Fibroblast of villous mesenchyme (primary cell): ENCODE data around the gene SSBP3. TPM values are rescaled to one million over a fixed set of nuclear protein-coding genes. Genes with fewer than 3 reads are reported as not detected.

Experiments used
- DNase-seq: peaks from one replicate; pipeline ENCODE4 v3.0.0-alpha.2; 2010; ENCODE audit warnings: low read depth
- H3K4me3 ChIP-seq: 2 replicates; pipeline ENCODE4 v1.5.1; 2011; ENCODE audit warnings: low read depth, mild to moderate bottlenecking, low read length
- total RNA-seq: library from RNA; depleted of rRNA; stranded (reverse); fragments of >200 nt; gene quantifications from 2 replicates; pipeline ENCODE4 v1.2.3, GENCODE V29; 2012
- TF ChIP-seq, protein P1 (sequence below): IDR thresholded peaks from 2 replicates; pipeline ENCODE4 v1.5.1; 2012; ENCODE audit warnings: low read depth, mild to moderate bottlenecking, low read length; ENCODE audit not compliant: insufficient read depth

Gene SSBP3
- total RNA-seq, 1 donor = 15.1 TPM

GRCh38 chr1:54263601-54264226, 142.5 kb downstream of the SSBP3 start:
- TF ChIP-seq, protein P1, sequence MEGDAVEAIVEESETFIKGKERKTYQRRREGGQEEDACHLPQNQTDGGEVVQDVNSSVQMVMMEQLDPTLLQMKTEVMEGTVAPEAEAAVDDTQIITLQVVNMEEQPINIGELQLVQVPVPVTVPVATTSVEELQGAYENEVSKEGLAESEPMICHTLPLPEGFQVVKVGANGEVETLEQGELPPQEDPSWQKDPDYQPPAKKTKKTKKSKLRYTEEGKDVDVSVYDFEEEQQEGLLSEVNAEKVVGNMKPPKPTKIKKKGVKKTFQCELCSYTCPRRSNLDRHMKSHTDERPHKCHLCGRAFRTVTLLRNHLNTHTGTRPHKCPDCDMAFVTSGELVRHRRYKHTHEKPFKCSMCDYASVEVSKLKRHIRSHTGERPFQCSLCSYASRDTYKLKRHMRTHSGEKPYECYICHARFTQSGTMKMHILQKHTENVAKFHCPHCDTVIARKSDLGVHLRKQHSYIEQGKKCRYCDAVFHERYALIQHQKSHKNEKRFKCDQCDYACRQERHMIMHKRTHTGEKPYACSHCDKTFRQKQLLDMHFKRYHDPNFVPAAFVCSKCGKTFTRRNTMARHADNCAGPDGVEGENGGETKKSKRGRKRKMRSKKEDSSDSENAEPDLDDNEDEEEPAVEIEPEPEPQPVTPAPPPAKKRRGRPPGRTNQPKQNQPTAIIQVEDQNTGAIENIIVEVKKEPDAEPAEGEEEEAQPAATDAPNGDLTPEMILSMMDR = no peak
- DNase-seq = no peak
- no peak overlapping the region for H3K4me3 ChIP-seq

DNA sequence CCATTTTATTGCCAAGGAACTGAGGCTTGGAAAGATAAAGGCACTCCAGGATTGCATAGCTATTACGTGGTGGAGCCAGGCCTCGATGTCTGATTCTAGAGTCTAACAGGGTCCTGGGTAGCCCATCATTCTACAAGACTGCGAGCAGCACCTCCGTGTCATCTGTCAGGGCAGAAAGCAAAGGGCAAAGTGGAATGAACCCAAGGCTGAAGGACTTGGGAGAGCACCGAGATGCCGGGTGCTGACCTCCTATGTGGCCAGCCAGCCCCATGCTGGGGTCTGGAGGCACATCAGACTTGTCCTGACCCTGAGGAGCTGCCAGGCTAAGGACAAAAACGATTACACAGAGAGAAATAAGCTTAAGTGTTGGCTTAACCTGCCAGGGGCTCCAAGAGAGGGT, 143.9 kb downstream of the SSBP3 start:
- TF ChIP-seq, protein P1 = no peak
- H3K4me3 ChIP-seq = no peak overlapping the region
- DNase-seq = no peak

DNA sequence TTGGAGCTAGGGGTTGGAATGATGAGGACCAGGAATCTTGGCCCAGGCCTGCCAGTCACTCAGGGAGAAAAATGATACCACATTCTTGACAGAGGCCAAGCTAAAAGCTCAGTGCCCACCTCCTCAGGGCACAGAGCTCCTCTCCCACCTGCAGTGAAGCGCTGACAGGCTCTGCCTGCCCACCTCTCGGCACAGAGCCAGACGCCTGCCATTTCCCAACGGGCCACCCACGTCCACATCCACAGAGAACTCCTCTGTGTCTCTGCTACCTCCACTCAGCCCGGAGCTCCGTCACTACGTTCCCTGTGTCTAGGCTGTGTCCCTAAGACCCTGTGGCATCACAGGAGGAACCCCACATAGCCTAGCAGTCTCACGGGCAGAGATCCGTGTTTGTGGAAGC, 145.4 kb downstream of the SSBP3 start:
- TF ChIP-seq, protein P1 = no peak
- H3K4me3 ChIP-seq = no peak overlapping the region
- no peak for DNase-seq

DNA sequence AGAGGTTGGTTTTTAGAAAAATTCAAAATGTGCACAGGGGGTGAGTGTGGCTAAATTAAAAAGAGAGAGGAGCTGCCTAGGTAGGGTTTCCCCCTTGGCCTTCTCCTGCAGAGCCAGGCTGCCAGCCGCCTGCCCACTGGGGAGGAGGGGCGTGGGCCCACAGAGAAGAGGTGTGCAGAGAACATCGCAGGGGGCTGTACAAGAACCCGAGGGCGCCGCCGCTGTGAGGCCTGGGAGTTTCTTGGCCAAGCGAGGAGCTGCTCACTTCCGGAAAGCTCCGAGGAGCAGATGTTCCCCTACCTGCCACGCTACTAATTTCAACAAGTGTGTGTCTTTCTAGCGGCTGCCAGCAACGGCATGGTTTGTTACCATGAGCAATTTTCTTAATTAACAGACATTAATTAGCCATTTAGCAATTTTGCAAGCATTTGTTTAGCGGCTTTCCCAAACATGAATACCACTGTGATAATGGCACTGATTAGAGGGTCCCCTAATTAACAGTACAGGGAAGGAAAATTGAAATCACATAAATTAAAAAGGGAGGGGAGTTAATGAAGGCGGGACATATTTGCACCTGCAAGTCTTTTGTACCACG, 146.6 kb downstream of the SSBP3 start:
- no peak for DNase-seq
- no peak overlapping the region for H3K4me3 ChIP-seq
- TF ChIP-seq, protein P1 = no peak

DNA sequence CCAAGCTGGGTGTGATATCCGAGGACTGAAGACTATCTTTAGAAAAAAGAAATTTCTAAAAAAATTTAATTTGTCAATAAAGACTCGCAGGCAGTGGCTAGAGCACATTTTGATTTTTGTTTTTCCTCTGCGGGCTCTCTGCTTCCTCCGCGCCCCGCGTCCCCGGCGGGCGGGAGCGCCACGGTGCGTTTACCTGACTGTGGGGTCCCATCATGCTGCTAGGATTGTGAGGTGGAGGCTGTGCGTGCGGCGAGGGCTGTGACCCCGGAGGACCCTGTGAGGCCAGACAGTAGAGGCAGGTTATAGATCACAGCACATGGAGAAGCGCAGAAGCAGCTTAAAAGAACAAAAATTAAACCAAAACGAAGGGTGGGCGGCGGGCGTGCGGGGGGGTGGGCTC, 148.3 kb downstream of the SSBP3 start:
- TF ChIP-seq, protein P1 = no peak
- no peak overlapping the region for H3K4me3 ChIP-seq
- no peak for DNase-seq

- DNase-seq = no peak
- TF ChIP-seq, protein P1 = no peak
- H3K4me3 ChIP-seq = no peak overlapping the region
Measured at GRCh38 chr1:54257346-54257620, 148.9 kb downstream of the SSBP3 start.

DNA sequence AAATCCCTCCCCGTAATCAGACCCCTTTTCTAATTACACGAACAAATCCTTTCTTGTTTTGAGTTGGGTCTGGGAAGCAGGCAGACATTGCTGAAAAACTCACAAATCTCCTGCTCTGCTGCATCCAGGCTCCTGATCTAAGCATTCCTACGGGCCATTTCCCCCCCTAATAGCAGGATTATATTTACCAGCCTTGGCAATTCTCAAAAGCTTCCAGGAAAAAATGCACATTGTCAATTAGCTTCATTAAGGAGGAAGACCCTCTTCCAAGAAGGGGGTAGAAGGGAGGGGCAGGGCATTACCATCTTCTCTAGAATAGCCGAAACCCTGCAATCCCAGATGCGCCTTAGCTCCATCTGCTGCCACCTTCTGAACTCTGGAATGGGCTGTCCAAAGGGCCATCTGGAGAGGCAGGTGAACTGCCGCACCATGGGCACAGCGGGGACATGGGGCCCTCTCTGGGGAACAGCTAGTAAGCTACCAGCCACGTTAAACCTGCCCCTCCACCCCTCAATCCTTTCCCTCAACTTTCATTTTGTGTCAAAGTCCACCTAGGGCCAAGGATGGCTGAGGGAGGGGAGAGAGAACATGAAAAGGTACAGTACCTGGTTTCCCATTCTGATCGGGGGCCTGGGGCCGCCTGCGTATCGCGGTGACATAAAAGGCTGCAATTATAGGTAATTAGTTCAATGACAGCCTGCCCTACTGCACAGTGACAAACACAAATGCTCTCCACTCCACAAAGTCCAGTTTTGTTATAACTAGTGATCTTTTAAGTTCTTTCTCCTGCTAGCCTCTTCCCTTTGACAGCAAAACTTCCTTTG, 149.5 kb downstream of the SSBP3 start:
- TF ChIP-seq, protein P1 = no peak
- no peak for DNase-seq
- H3K4me3 ChIP-seq = no peak overlapping the region
